ENCODE results near the gene ANKRD18B.
"Not testable (repeated sequence)": the region's sequence is repeated elsewhere in the genome, so short reads cannot be mapped to it uniquely, and the experiment has no call there.

The ANKRD18B gene

DNA sequence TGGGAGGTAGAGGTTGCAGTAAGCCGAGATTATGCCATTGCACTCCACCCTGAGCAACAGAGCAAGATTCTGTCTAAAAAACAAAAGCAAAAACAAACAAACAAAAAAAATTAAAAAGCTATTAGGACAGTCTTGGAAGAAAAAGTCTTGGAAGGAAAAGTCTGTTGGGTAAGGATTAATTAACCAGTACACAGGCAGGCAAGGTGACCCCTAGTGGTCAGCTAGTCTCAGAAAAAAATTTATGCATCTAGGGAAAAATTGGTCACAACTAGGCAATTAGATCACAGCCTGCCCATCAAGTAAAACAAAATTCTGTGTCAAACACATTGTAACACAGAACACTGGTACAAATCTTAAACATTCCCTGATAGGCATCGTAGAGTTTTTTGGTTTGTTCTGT lies 6.7 kb upstream of the ANKRD18B start:
- Histone ChIP-seq H3K36me3 (no peaks in the 10 kb centered on the region), H3K27ac (no peak overlapping the region), H3K27me3 (ENCODE audit: insufficient read depth, low read depth, severe bottlenecking) (no peaks in the 10 kb centered on the region), H3K4me3 (ENCODE audit: low read depth, low read length) (no peak overlapping the region), H3K9me3 (ENCODE audit: severe bottlenecking) (no peaks in the 10 kb centered on the region)
- TF ChIP-seq, protein P1, sequence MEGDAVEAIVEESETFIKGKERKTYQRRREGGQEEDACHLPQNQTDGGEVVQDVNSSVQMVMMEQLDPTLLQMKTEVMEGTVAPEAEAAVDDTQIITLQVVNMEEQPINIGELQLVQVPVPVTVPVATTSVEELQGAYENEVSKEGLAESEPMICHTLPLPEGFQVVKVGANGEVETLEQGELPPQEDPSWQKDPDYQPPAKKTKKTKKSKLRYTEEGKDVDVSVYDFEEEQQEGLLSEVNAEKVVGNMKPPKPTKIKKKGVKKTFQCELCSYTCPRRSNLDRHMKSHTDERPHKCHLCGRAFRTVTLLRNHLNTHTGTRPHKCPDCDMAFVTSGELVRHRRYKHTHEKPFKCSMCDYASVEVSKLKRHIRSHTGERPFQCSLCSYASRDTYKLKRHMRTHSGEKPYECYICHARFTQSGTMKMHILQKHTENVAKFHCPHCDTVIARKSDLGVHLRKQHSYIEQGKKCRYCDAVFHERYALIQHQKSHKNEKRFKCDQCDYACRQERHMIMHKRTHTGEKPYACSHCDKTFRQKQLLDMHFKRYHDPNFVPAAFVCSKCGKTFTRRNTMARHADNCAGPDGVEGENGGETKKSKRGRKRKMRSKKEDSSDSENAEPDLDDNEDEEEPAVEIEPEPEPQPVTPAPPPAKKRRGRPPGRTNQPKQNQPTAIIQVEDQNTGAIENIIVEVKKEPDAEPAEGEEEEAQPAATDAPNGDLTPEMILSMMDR (IDR thresholded peaks at IDR 0.05; ENCODE audit: low read depth, low read length), result peak; percentile 44; the same call in 1 of the 2 replicates
- peak; percentile 22 for DNase-seq

DNA sequence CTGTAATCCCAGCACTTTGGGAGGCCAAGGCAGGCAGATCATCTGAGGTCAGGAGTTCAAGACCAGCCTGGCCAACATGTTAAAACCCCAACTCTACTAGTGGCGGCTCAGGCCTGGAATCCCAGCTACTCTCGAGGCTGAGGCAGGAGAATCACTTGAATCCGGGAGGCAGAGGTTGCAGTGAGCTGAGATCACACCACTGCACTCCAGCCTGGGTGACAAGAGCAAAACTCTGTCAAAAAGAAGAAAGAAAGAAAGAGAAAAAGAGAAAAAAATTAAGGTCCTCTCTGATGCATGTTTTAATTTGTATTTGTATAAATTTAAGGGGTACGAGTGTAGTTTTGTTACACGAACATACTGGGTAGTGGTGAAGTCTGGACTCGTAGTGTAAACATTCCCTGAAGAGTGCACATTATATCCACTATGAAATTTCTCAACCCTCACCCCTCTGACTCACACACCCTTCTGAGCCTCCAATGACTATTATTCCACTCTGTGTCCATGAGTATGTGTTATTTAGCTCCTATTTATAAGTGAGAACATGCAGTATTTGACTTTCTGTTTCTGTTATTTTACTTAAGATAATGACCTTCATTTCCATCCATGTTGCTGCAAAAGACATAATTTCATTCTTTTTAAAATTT lies 6.0 kb upstream of the ANKRD18B start:
- not testable (repeated sequence) for H3K27ac ChIP-seq; H3K27me3 ChIP-seq (ENCODE audit: insufficient read depth, low read depth, severe bottlenecking); H3K9me3 ChIP-seq (ENCODE audit: severe bottlenecking); H3K36me3 ChIP-seq; H3K4me3 ChIP-seq (ENCODE audit: low read depth, low read length); DNase-seq

DNA sequence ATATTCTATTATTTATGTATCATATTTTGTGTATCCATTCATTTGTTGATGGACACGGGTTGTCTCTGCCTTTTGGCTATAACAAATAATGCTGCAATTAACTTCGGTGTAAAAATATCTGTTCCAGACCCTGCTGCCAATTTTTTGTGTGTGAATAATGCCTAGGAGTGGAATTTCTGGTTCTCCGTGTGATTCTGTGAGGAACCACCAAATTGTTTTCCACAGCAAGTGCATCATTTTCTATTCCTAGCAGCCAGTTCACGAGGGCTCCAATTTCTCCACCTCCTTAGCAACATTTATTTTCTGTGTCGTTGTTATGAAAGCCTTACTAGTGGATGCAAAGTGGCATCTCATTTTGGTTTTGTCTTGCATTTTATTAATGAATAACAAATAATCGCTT lies 2.2 kb upstream of the ANKRD18B start:
- not testable (repeated sequence) for DNase-seq; H3K27ac ChIP-seq; H3K27me3 ChIP-seq (ENCODE audit: insufficient read depth, low read depth, severe bottlenecking); H3K36me3 ChIP-seq; H3K4me3 ChIP-seq (ENCODE audit: low read depth, low read length); H3K9me3 ChIP-seq (ENCODE audit: severe bottlenecking)

DNA sequence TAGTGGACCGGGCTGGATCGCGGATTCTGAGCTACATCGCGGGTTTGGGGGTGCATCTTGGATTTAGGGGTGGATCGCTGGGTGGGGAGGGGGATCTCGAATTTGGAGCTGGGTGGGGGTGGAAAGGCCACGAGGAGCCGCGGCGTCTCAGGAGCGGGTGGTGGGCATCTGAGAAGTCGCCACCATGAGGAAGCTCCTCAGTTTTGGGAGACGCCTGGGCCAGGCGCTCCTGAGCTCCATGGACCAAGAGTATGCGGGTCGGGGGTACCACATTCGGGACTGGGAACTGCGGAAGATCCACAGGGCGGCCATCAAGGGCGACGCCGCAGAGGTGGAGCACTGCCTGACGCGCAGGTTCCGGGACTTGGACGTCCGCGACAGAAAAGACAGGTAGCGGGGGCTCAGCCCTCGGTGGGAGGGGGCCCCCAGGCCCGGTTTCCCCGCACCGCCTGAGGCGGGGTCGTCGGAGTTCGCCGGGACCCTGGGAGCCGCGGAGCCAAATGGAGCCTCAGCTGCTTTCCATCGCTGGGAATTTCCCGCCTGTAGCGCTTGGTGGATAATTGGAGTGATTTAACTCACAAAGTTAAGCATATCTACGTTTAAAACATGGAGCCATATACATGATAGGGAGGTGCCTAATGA lies 376 bp downstream of the ANKRD18B start:
- Histone ChIP-seq H3K36me3 (no peaks in the 10 kb centered on the region), H3K27me3 (ENCODE audit: insufficient read depth, low read depth, severe bottlenecking) (no peaks in the 10 kb centered on the region), H3K4me3 (ENCODE audit: low read depth, low read length) (peak overlapping the region; percentile 76), H3K9me3 (ENCODE audit: severe bottlenecking) (no peaks in the 10 kb centered on the region), H3K27ac (peak overlapping the region; percentile 86)
- TF ChIP-seq, protein P1 (IDR thresholded peaks at IDR 0.05; ENCODE audit: low read depth, low read length), result no peak
- peak; percentile 30 for DNase-seq

DNA sequence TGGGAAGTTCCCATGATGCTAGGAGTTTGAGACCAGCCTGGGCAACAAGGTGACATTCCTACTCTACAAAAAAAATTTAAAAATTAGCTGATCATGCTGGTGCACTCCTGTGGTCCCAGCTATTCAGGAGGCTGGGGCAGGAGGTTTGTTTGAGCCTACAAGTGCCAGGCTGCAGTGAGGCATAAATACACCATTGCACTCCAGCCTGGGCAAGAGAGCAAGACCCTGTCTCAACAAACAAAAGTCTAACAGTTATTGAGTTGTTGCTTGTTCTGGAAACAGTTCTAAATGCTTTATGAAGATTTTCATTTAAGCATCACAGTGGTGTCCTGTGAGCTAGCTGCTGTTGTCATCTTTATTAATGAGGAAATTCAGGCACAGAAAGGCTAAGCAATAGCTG lies 4.0 kb downstream of the ANKRD18B start:
- H3K9me3 ChIP-seq (ENCODE audit: severe bottlenecking); DNase-seq; H3K27ac ChIP-seq; H3K4me3 ChIP-seq (ENCODE audit: low read depth, low read length); H3K36me3 ChIP-seq; H3K27me3 ChIP-seq (ENCODE audit: insufficient read depth, low read depth, severe bottlenecking): not testable (repeated sequence)

DNA sequence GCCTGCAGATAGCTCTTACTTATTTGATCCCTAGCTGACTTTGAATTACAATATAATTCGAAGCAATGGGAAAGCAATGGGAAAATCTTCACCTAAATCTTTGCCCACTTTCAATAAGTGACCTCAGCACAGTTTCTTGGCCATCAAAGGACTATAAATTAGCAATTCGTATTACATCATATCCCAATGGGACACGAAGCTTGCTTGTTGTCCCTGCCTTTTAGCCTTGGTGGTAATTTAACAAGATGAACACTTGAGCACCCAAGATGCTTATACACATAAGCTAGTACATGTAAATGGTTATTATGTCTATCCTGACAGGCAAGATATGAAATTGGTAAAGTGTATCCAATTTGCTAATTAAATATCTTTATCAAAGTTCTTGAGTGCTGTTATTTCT lies 9.9 kb downstream of the ANKRD18B start:
- H3K9me3 ChIP-seq (ENCODE audit: severe bottlenecking); H3K36me3 ChIP-seq; H3K27me3 ChIP-seq (ENCODE audit: insufficient read depth, low read depth, severe bottlenecking); H3K4me3 ChIP-seq (ENCODE audit: low read depth, low read length); DNase-seq; H3K27ac ChIP-seq: not testable (repeated sequence)

DNA sequence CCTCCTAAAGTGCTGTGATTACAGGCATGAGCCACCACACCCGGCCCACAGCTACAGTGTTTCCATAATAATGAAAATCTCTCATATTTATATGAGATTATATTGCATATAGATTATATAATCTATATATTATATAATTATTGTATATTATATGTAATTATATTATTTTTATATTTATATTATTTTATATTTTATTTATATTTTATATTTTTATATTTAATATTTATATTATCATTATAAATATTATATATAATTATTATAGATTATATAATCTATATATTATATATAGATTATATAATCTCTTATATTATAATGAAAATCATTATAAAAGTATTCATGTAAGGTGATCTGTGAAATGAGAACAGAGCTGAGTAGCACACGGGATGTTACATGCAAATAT lies 11.5 kb downstream of the ANKRD18B start:
- H3K36me3 ChIP-seq, result no peaks in the 10 kb centered on the region
- TF ChIP-seq, protein P1 (IDR thresholded peaks at IDR 0.05; ENCODE audit: low read depth, low read length), result no peak
- no peaks in the 10 kb centered on the region for H3K9me3 ChIP-seq (ENCODE audit: severe bottlenecking)
- no peak overlapping the region for H3K4me3 ChIP-seq (ENCODE audit: low read depth, low read length)
- no peak for DNase-seq
- no peaks in the 10 kb centered on the region for H3K27me3 ChIP-seq (ENCODE audit: insufficient read depth, low read depth, severe bottlenecking)
- no peak overlapping the region for H3K27ac ChIP-seq

DNA sequence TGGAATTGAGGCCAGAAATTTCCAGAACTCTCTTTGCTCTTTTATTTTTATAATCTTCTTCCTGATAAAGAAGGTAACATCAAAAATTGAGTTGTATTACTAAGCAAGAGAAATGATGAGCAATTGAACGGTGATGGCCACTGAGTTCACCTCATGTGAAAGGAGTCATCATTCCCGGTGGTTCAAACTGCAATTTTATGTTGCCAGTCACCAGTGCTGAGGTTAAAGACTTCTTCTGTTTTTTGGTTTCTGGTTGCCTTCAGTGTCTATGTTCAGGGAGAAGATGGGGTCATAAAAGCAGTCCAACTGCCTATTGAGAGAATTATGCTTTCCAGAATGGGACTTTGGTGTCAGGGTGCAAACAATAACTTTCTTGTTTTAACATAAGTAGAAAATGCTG lies 19.4 kb downstream of the ANKRD18B start:
- H3K36me3 ChIP-seq; H3K27ac ChIP-seq; H3K9me3 ChIP-seq (ENCODE audit: severe bottlenecking): not testable (repeated sequence)

DNA sequence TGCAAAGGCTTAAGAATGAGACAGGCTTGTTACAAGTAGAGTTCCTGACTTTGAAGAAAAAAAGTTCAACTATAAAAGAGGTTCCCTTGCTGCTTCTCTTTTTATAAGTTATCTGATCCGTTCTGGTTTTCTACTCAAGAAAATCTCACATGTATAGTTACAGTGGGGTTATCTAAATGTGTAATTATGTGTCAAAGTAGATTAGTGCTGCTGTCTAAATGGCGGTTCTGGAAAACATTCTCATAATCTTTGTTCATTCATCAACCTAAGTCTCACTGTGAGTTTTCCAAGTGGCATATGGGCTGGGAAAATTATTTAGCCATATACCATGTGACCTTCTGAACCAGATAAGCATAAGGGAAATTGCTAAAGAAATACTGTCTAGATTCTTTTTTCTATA lies 21.7 kb downstream of the ANKRD18B start:
- DNase-seq; H3K9me3 ChIP-seq (ENCODE audit: severe bottlenecking); H3K36me3 ChIP-seq; H3K27me3 ChIP-seq (ENCODE audit: insufficient read depth, low read depth, severe bottlenecking); H3K27ac ChIP-seq; H3K4me3 ChIP-seq (ENCODE audit: low read depth, low read length): not testable (repeated sequence)

More for the DNA sequence above, 19.4 kb downstream of the ANKRD18B start:
- not testable (repeated sequence) for H3K4me3 ChIP-seq (ENCODE audit: low read depth, low read length); DNase-seq; H3K27me3 ChIP-seq (ENCODE audit: insufficient read depth, low read depth, severe bottlenecking)

DNA sequence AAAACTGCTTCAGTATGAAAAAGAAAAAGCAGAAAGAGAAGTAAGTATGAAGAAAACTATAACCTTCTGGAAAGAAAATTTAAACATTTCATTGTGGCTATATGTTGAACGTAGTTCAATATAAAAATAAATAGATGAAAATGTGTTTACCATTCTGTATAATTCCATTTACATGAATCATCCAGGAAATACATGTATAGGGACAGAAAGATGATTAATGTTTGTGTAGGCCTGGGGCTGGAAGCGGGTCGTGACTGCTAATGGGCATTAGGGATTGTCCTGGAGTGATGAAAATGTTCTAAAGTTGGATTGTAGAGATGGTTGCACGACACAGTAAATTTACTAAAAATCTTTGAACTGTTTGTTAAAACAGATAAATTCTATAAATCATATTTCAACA lies 24.8 kb downstream of the ANKRD18B start:
- H3K27ac ChIP-seq; H3K27me3 ChIP-seq (ENCODE audit: insufficient read depth, low read depth, severe bottlenecking); H3K36me3 ChIP-seq; H3K9me3 ChIP-seq (ENCODE audit: severe bottlenecking); DNase-seq; H3K4me3 ChIP-seq (ENCODE audit: low read depth, low read length): not testable (repeated sequence)

DNA sequence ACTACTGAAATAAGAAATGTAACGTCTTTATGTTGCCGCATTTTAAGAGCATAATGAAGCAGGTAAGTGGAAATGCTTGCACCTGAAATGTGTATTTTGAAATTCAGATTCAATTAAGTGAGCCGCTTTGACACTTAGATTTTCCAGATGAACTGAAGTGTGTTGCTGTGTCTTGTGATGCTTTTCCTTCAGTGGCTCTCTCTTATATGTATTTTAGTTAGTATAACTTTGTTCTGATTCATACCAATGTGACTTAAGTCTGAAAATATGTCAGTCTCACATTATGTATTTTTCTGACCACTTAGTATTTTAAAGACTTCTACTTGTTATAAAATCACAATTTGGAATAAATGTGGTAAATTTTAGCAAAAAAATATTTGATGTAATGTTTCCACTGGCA lies 25.4 kb downstream of the ANKRD18B start:
- not testable (repeated sequence) for H3K27ac ChIP-seq; H3K36me3 ChIP-seq; H3K27me3 ChIP-seq (ENCODE audit: insufficient read depth, low read depth, severe bottlenecking); DNase-seq; H3K9me3 ChIP-seq (ENCODE audit: severe bottlenecking); H3K4me3 ChIP-seq (ENCODE audit: low read depth, low read length)

DNA sequence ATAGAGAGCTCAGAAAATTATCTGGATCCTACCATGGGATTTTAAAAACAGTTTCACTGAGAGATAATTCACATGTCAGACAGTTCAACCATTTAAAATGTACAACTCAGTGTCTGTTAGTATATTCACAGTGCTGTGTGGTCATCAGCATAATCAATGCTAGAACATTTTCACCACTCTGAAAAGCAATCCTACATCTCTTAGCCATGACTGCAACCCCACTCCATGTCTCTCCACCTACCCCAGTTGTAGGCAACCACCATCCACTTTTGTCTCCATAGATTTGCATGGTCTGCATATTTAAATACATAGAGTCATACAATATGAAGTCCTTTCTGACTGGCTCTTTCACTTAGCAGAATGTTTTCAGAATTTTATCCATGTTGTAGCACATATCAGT lies 27.1 kb downstream of the ANKRD18B start:
- not testable (repeated sequence) for H3K36me3 ChIP-seq; DNase-seq; H3K27ac ChIP-seq; H3K27me3 ChIP-seq (ENCODE audit: insufficient read depth, low read depth, severe bottlenecking); H3K9me3 ChIP-seq (ENCODE audit: severe bottlenecking); H3K4me3 ChIP-seq (ENCODE audit: low read depth, low read length)

Data from WERI-Rb-1 (cell line).